ENCODE measurements around the gene CTNNA1.
"Not testable (repeated sequence)": the region's sequence is repeated elsewhere in the genome, so short reads cannot be mapped to it uniquely, and the experiment has no call there.

The CTNNA1 gene

DNA sequence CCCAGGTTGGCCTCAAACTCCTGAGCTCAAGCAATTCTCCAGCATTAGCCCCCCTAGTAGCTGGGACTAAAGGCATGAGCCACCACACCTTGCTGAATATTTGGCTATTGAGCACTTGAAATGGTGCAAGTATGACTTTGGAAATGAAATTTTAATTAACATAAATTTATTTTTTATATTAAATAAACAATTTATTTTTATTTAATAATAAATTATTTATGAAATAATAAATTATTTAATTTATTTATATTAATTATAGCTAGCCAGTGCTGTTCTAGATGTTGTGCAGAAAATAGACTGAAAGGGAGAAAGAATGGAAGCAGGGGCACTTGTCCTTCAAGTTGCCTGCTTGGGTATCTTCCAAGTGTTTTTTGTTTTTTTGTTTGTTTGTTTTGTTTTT lies 40.0 kb upstream of the CTNNA1 start:
- Histone ChIP-seq H3K36me3 (no peaks in the 10 kb centered on the region), H3K27ac (no peak overlapping the region), H3K4me3 (ENCODE audit: low read depth in 1 of 2, low read length in 1 of 2) (no peak overlapping the region), H3K4me1 (ENCODE audit: control insufficient read depth in 1 of 2, insufficient read depth in 1 of 2, low read depth in 1 of 2, low read length in 1 of 2) (no peaks in the 10 kb centered on the region), H3K27me3 (peaks cover 20% of the 10 kb centered on the region), H3K9me3 (no peaks in the 10 kb centered on the region)
- TF ChIP-seq CTCF (IDR thresholded peaks at IDR 0.05): no peak

GRCh38 chr5:138714694-138715093 lies 38.5 kb upstream of the CTNNA1 start:
- Histone ChIP-seq H3K4me1 (ENCODE audit: control insufficient read depth in 1 of 2, insufficient read depth in 1 of 2, low read depth in 1 of 2, low read length in 1 of 2) (no peaks in the 10 kb centered on the region), H3K9me3 (no peaks in the 10 kb centered on the region), H3K27ac (no peak overlapping the region), H3K27me3 (peaks cover 20% of the 10 kb centered on the region), H3K4me3 (ENCODE audit: low read depth in 1 of 2, low read length in 1 of 2) (no peak overlapping the region), H3K36me3 (no peaks in the 10 kb centered on the region)
- TF ChIP-seq CTCF (IDR thresholded peaks at IDR 0.05): no peak

GRCh38 chr5:138715931-138716432 lies 37.2 kb upstream of the CTNNA1 start:
- not testable (repeated sequence) for H3K4me1 ChIP-seq (ENCODE audit: control insufficient read depth in 1 of 2, insufficient read depth in 1 of 2, low read depth in 1 of 2, low read length in 1 of 2); H3K27ac ChIP-seq; H3K4me3 ChIP-seq (ENCODE audit: low read depth in 1 of 2, low read length in 1 of 2); H3K36me3 ChIP-seq; H3K9me3 ChIP-seq
- H3K27me3 ChIP-seq: peaks cover 20% of the 10 kb centered on the region

- Histone ChIP-seq H3K4me1 (ENCODE audit: control insufficient read depth in 1 of 2, insufficient read depth in 1 of 2, low read depth in 1 of 2, low read length in 1 of 2) (no peaks in the 10 kb centered on the region), H3K9me3 (no peaks in the 10 kb centered on the region), H3K27ac (no peak overlapping the region)
These were observed 36.7 kb upstream of the CTNNA1 start for GRCh38 chr5:138716456-138716924.

GRCh38 chr5:138717399-138717798 lies 35.8 kb upstream of the CTNNA1 start:
- Histone ChIP-seq H3K4me1 (ENCODE audit: control insufficient read depth in 1 of 2, insufficient read depth in 1 of 2, low read depth in 1 of 2, low read length in 1 of 2) (no peaks in the 10 kb centered on the region), H3K4me3 (ENCODE audit: low read depth in 1 of 2, low read length in 1 of 2) (no peak overlapping the region), H3K27ac (no peak overlapping the region), H3K36me3 (no peaks in the 10 kb centered on the region), H3K27me3 (peaks cover 30% of the 10 kb centered on the region), H3K9me3 (no peaks in the 10 kb centered on the region)
- no peak for TF ChIP-seq CTCF (IDR thresholded peaks at IDR 0.05)

More at GRCh38 chr5:138716456-138716924, 36.7 kb upstream of the CTNNA1 start:
- no peaks in the 10 kb centered on the region for H3K36me3 ChIP-seq
- peaks cover 22% of the 10 kb centered on the region for H3K27me3 ChIP-seq
- no peak for TF ChIP-seq CTCF (IDR thresholded peaks at IDR 0.05)
- no peak overlapping the region for H3K4me3 ChIP-seq (ENCODE audit: low read depth in 1 of 2, low read length in 1 of 2)

DNA sequence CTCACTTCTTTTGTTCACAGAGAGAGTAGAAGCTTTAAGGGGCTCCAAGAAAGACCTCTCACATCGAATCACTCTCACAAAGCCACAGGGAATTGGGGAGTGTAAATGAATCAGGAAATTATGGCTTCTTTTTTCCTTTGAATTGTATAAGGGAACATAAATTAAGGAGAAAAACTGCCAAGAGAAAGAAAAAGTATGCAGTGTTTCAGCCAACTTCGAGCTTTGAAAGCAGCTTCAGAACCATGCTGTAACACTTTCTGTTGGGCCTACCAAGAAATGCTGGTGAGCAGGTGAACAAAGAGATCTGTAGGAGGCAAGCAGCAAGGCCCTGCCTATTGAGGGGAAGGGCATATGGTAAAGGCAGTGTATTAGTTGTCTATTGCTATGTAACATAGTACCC lies 33.4 kb upstream of the CTNNA1 start:
- H3K4me1 ChIP-seq (ENCODE audit: control insufficient read depth in 1 of 2, insufficient read depth in 1 of 2, low read depth in 1 of 2, low read length in 1 of 2): peaks cover 0 to 3% of the 10 kb centered on the region in 2 experiments
- H3K9me3 ChIP-seq: no peaks in the 10 kb centered on the region
- H3K27me3 ChIP-seq: peaks cover 28% of the 10 kb centered on the region
- H3K36me3 ChIP-seq: no peaks in the 10 kb centered on the region
- no peak overlapping the region for H3K4me3 ChIP-seq (ENCODE audit: low read depth in 1 of 2, low read length in 1 of 2)
- no peak for TF ChIP-seq CTCF (IDR thresholded peaks at IDR 0.05)
- H3K27ac ChIP-seq: no peak overlapping the region
